Measurements from ENCODE around the gene TAF13. TPM values are rescaled to one million over a fixed set of nuclear protein-coding genes. Genes with fewer than 3 reads are reported as not detected.
A peak's percentile ranks its signal among the peaks of the same experiment; 100 is the strongest.

The TAF13 gene
- 67.9 TPM for polyA plus RNA-seq (2013, experiment 1 of 2; ENCODE audit: insufficient read length)
- 68.3 TPM for polyA plus RNA-seq (2013, experiment 2 of 2; ENCODE audit: insufficient read length)

DNA sequence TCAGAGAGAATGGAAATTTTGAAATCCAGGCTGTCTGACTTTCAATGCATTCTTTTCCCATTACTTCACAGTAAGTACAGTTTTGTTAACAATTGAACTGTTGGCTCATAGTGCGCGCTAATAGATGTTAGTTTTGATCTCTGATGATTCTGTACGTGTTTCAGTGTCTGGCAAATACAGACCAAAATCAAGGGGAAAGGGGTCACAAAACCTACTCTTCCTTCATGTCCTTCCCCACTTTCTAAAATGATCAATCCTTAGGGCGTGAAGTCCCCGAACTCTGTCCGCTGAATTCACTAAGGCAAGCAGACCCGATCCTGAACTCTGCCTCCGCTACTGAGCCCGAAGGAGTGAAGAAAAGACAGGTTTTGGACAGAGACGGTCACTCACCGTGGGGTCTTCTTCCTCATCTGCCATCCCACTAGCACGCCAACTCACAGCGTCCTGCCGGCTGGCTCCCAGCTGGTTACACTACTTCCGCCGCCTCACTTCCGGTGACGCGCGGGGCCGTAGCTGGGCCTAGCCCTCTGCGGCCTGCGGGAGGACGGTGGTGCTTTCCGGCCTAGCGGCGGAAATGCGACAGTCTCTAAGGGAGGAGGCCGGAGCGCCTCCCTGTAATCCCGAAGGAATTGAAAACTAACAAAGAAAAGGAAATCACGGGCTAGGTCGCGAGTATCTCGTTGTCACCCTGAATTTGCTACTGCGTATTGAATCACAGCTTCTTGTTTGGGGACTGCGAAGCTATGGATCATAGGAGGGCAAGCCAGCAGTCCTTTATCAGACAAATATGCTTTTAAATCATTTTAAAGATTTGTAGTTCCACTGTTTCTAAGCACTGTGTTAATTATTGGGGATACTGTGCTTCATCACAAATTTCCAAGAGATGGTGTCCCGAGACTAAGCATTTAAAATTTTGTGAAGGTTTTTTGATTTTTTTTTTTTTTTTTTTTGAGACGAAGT, at the start of gene TAF13:
TSS of gene TAF13 (minus strand) at position 473 of the 960 bp plus-strand sequence. CDS start at position 417, 56 bp downstream.
- DNase-seq, result peak; percentile 97

DNA sequence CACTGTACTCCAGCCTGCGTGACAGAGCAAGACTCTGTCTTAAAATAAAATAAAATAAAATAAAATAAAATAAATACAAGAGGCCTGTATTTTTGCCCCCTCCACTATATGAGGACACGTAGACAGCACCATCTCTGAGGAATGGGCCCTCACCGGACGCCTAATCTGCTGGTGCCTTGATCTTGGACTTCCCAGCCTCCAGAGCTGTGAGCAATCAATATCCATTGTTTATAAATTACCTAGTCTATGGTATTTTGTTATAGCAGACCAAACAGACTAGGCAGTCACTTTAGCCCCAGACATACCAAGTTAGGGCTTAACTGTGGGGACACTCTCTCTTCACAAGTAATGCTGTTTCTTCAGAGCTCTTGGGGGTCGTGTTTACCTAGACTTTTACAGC, 44.6 kb upstream of the TAF13 start:
- DNase-seq, result no peak

GRCh38 chr1:109118089-109118488, 42.3 kb upstream of the TAF13 start:
- no peak for DNase-seq

DNA sequence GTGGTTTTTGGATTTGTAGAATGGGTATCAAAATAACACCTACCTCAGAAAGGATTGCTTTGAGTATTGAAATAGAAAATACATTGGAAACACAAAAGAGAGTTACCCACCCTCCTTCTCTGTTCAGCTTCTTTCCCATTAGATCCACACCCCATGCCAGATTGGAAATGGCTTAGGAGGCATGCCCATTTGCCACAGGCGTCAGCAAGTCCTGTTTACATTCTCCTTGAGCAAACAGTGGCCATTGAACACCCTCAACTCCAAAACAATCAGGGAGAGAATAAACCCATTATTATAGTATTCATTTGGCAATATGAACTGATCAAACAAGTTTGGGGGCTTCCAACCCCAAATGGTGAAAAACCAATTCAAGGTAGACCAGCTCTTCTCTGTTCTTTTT, 40.5 kb upstream of the TAF13 start:
- DNase-seq, result no peak

DNA sequence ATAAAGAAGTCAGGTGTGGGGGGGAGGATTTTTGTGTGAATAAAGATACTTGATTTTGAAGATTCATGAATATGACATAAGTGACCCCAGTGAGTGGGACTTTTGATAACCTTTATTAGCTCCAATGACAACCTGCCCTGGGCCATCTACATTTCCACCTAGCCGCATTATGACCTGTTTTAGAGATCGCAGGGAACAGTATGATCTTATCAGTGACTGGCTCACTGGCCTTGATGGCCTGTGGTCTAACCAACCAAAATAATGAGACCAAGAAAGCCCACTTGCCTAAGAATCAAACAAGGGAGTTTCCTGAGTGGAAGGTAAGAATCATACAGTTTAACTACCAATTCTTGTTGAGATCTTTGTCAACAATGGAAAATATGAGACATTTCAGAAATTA, 39.9 kb upstream of the TAF13 start:
- no peak for DNase-seq

DNA sequence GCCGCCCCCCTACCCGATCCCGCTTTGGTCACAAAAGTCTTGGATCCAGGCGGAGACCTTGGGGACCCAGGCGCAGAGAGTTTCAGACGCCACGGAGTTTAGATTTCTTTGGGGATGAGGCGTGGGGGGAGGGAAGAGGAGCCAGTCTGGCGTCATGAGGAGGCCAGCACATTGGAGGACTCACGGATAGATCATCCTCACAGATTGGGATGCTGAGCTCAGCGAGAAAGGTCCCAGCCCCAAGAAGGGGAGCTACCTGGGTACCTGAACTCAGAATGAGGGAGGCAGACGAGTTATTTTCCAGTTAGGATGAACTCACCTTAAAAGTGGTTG, 38.5 kb upstream of the TAF13 start:
- no peak for DNase-seq

- DNase-seq, result peak; percentile 17
Measured at GRCh38 chr1:109113590-109114341, 38.0 kb upstream of the TAF13 start, which contains the start of gene ELAPOR1. ELAPOR1 (plus strand) TSS chr1:109114115; CDS start chr1:109114184, 69 bp downstream.

- DNase-seq, result peak; percentile 85
Measured at GRCh38 chr1:109112652-109113285, 37.0 kb upstream of the TAF13 start.

DNA sequence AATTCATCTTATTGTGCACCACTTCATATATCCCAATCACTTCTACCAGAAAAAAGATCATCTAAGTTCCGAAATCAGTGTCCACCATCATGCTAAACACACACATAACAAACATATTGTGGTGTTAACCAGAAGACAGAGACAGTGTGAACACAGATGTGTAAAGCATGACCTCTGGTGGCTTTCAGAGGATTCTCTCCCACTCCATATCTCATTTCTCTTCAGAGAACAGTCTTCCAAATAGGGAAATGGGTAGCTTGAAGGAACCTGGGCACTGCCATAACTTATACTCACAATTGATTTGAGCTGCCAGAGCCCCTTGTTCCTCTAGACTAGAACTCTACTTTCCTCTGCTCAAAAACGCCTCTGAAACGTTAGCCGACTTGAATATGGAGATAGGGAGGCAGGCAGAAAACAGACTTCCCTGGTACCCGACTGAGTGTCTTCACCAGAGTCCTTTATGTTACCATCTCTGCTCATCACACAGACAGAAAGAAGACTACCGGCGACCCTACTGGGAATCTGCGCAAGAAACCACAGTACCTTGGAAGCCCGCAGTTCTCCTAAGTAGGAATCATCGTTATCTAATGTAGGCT, 36.4 kb upstream of the TAF13 start:
- peak; percentile 39 for DNase-seq

DNA sequence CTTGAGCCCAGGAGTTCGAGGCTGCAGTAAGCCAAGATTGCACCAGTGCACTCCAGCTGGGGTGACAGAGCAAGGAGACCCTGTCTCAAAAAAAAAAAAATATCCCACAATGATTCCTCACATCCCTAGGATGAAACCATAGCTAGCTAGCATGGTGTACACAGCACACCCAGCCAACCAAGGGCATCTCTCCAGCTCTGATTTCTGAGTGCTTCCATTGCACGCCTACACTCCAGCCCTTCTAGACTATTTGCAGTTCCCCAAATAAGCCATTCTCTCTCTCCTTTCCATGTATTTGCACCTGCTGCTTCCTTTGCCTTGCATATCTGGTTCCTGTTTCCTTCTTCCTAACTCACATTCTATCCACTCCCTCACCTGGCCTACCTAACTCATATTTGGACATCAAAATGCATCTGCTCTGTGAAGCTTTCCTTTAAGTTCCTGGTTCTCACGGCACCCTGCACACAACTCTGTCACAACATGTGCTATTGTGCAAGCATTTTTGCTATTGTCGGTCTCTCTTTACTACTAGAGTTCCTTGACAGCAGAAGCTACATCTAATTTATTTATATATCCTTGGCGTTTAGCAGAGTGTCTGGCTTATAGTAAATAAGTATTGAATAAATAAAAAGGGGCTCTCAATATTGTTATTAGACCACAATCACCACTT, 35.7 kb upstream of the TAF13 start:
- no peak for DNase-seq

DNA sequence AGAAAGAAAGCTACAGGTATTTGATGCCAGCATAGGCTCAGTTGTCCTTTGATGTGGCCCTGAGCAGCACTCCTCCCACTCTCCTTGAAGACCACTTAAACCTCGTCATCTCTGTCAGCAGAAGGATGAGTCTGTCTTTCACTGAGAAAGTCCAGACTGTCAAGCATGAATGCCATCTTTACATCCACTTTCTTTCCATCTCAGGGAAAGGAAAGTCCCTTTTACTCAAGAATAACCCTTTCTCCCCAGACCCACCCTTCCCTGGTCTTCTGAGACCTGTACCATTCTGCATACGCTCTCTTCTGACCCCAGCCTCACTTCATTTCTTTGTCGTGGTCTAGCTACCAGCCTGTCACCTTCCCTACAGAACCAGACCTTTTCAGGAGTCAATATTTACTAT, 34.1 kb upstream of the TAF13 start:
- DNase-seq, result no peak

GRCh38 chr1:109107785-109108184, 32.0 kb upstream of the TAF13 start:
- no peak for DNase-seq

GRCh38 chr1:109105881-109106280, 30.1 kb upstream of the TAF13 start:
- DNase-seq, result no peak

DNA sequence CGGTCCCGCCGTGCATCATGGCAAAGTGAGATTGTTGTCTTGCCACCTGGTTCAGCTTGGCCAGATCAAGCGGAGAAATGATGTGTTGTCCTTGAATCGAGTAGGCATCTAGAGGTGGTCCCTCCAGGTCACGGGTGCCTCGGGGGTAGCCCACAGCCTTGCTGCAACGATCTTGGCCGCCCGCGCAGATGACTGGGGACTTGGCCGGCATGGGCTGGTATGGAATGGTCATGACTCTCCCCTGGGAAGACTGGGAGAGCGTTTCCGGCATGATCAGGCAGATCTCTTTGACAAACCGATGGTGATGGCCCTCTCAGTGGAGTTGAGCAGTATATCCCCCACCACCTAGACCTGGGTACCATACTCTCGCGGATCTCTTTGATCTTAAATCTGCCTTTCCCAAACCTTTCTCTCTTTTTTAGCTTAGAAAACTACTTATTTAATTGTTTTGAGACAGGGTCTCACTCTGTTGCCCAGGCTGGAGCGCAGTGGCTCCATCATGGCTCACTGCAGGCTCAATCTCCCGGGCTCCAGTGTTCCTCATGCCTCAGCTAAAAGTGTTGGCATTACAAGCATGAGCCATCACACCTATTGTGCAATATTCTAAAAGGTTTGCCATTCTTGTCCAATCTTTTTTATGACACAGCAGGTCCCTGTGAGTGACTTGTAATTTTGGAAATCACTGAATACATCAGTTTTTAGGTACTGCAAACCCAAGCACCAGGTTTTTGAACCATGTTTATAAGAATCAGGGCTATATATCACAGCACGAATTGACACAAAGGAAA, 28.8 kb upstream of the TAF13 start:
- DNase-seq, result no peak

DNA sequence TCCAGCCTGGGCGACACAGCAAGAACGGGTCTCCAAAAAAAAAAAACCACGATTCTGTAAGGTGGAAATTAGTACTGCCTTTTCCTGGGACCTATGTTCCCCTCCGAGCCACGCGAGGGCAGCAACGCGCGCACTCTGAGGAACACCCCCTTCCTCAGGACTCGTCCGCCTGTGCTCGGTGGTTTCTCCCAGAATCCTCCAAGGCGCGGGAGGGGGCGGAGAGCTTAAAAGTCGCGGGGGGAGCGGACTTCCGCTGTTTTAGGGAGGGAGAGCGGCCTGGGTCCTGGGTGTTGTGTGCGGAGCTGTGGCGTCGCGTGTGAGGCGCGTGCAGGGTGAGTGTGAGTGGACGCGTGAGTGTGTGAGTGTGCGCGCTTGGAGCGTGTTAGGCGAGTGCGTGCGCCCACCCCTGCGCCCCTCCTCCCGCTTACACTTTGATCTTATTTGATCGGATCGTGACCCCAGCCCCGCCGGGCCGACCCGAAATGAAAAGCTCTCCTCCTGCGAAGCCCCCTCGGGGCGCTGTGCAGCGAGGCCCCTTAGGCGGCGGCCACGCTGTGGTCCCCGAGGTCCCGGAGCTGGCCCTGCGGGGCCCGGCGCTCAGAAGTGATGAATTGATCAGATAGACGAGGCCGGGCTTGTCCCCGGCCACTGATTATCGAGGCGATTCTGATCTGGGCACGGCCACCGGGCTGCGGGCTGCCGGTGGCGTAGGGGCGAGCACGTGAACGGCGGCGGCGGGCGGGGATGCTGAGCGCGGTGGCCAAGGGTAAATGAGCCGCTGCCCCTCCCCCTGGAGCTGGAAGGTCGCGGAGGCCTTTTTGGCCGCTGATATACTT, 24.4 kb upstream of the TAF13 start:
- peak; percentile 98 for DNase-seq

DNA sequence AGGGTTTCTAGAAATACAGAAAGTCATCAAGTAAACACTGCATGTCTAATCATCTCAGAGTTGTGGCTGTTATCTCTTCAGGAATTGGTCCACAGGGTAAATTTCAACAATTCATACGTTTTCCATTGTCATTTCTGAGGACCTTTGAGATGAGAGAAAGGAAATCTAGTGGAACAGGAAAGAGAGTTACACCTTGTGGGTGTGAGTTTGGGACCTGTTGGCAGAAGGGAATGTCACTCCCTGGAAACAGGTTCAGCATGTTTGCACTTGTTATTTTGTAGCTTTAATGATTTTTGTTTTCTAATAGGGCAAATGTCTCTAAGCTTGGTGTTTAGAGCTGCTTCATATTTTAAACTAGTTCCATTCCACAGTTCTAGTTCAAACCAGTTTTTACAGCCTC, 20.3 kb upstream of the TAF13 start:
- no peak for DNase-seq

GRCh38 chr1:109095631-109096030, 19.8 kb upstream of the TAF13 start:
- DNase-seq, result no peak

- no peak for DNase-seq
Measured at GRCh38 chr1:109094871-109095270, 19.1 kb upstream of the TAF13 start.

DNA sequence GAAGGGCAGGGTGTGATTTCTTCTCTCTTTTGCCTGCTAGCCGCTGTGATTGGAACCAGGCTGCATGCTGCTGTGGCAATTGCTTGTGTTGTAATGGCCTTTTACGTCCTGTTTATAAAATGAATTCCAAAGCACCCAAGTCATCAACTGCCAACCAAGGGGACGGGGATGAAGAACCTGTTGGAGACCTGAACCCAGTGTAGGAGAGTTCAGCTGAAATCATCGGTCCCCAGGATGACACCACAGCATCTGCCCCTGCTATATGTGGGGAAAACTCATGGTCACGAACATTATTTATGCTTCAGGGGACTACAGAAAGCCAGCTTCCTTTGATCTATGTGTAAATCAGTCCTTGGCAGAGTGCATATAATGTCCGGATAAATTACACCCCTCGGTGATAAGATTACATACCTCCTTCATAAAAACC, 18.6 kb upstream of the TAF13 start:
- DNase-seq, result peak; percentile 21

DNA sequence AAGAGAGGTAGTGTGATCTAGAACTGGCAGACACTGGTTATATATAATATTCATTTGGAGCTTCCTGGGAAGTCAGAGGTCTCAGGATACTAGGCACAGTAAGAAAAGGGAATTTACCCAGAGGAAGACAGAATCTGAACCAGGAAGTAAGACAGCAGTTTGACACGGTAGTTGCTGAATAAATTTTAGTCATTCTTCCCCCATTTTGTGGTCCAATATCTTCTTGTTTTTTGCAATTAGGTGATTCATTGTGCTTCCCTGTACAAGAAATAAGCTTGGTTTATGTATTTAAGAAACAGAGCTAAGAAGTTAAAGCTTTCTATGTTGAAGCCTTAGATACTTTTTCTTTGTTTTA, 16.0 kb upstream of the TAF13 start:
- DNase-seq, result peak; percentile 12
